Immature natural killer cell (primary cell): ENCODE data around the gene DUOX2. TPM values are rescaled to one million over a fixed set of nuclear protein-coding genes. Genes with fewer than 3 reads are reported as not detected.

Experiments used
- polyA plus RNA-seq, 3 donors: library from polyadenylated mRNA; unstranded; fragments of 300-500 nt; fragmentation: Illumina TruSeq; gene quantifications; one replicate each; pipeline ENCODE4 v1.2.3, GENCODE V29; 2021

DUOX2 gene
- polyA plus RNA-seq, 3 donors from 2014 or later: not detected

Other genes starting within 250 kb of the DUOX2 start
- not detected for gene TERB2, start 157.5 kb downstream of the DUOX2 start, polyA plus RNA-seq
- gene SORD, start 91.0 kb downstream of the DUOX2 start, polyA plus RNA-seq: 1 to 10 TPM in 2 of 3 donors, under 1 TPM in 1; 0.84 to 6.1 (median 5.8) TPM
- not detected for gene DUOXA2, start 154 bp upstream of the DUOX2 start, polyA plus RNA-seq
- not detected for gene DUOXA1, start 15.7 kb upstream of the DUOX2 start, polyA plus RNA-seq
- 1 to 10 TPM in 1 of 3 donors, under 1 TPM in 2; 0.32 to 3.4 (median 0.43) TPM for gene DUOX1, start 15.8 kb upstream of the DUOX2 start, polyA plus RNA-seq
- gene SHF, start 73.8 kb upstream of the DUOX2 start, polyA plus RNA-seq: 1 to 10 TPM in 2 of 3 donors, under 1 TPM in 1; 0.76 to 2.0 (median 1.9) TPM
- not detected for gene SLC28A2, start 138.1 kb upstream of the DUOX2 start, polyA plus RNA-seq